Thymus (tissue), 11 donors: Measurements from ENCODE around the gene METTL25. TPM values are rescaled to one million over a fixed set of nuclear protein-coding genes. Genes with fewer than 3 reads are reported as not detected.
A peak's percentile ranks its signal among the peaks of the same experiment; 100 is the strongest.
"Not testable (repeated sequence)": the region's sequence is repeated elsewhere in the genome, so short reads cannot be mapped to it uniquely, and the experiment has no call there.

Experiments used
- DNase-seq, 9 donors: peaks; one replicate each; pipeline ENCODE4 v3.0.0-alpha.2; 2013; ENCODE audit warnings: low spot score in 9 of 9, low read depth in 6 of 9, missing footprints in 1 of 9
- H3K27ac ChIP-seq, 2 donors: one replicate each; pipeline ENCODE4 v1.5.1; 2013; ENCODE audit warnings: control low read depth in 1 of 2, low read depth in 1 of 2, low read length in 1 of 2, mild to moderate bottlenecking in 1 of 2, moderate library complexity in 1 of 2
- H3K27me3 ChIP-seq, 2 donors: one replicate each; pipeline ENCODE4 v1.5.1; 2013; ENCODE audit warnings: low read length in 1 of 2; ENCODE audit not compliant: control insufficient read depth in 2 of 2, insufficient read depth in 1 of 2
- H3K36me3 ChIP-seq, 2 donors: one replicate each; pipeline ENCODE4 v1.5.1; 2013; ENCODE audit warnings: low read length in 1 of 2, mild to moderate bottlenecking in 1 of 2, moderate library complexity in 1 of 2; ENCODE audit not compliant: control insufficient read depth in 2 of 2, insufficient read depth in 2 of 2
- H3K4me1 ChIP-seq, 2 donors: one replicate each; pipeline ENCODE4 v1.5.1; 2013; ENCODE audit warnings: low read length in 2 of 2; ENCODE audit not compliant: control insufficient read depth in 2 of 2, insufficient read depth in 2 of 2
- H3K4me3 ChIP-seq, 2 donors: one replicate each; pipeline ENCODE4 v1.5.1; 2013; ENCODE audit warnings: low read length in 2 of 2, control low read depth in 1 of 2, mild to moderate bottlenecking in 1 of 2
- H3K9me3 ChIP-seq, 2 donors: one replicate each; pipeline ENCODE4 v1.5.1; 2013; ENCODE audit warnings: low read length in 1 of 2, mild to moderate bottlenecking in 1 of 2; ENCODE audit not compliant: control insufficient read depth in 2 of 2, insufficient read depth in 1 of 2
- WGBS: extraction: QIAGEN DNeasy Blood & Tissue Kit; methylation state at CpG from one replicate; pipeline ENCODE4 v1.1.7; 2013; 5-methylcytosine and 5-hydroxymethylcytosine counted together
- polyA plus RNA-seq: library from polyadenylated mRNA; stranded (reverse); fragments of 200-250 nt; gene quantifications from one replicate; pipeline ENCODE4 v1.2.3, GENCODE V29; 2013
- total RNA-seq: library from RNA; stranded (reverse); fragments of 120-200 nt; gene quantifications from one replicate; pipeline ENCODE4 v1.2.4, GENCODE V29; 2013
- donor health status: healthy.

Gene METTL25
- total and polyA plus RNA-seq, 2 donors = 13.1 to 24.8 TPM

GRCh38 chr12:82351390-82351789, 6.9 kb upstream of the METTL25 start:
- H3K4me3 ChIP-seq = no peak overlapping the region
- no peak for DNase-seq
- H3K27ac ChIP-seq = no peak overlapping the region
- peaks cover 11 to 38% of the 10 kb centered on the region in 2 donors for H3K36me3 ChIP-seq
- no peaks in the 10 kb centered on the region for H3K9me3 ChIP-seq
- H3K4me1 ChIP-seq = no peaks in the 10 kb centered on the region
- WGBS = 96% methylated on average over 6 of the region's 6 CpGs
- H3K27me3 ChIP-seq = no peaks in the 10 kb centered on the region

GRCh38 chr12:82357340-82357739, 989 bp upstream of the METTL25 start:
- H3K36me3 ChIP-seq = peaks cover 2 to 38% of the 10 kb centered on the region in 2 donors
- no peak overlapping the region for H3K27ac ChIP-seq
- H3K4me3 ChIP-seq = peak overlapping the region; percentile 73 to 82
- no peaks in the 10 kb centered on the region for H3K27me3 ChIP-seq
- WGBS = 57% methylated on average over 4 of the region's 4 CpGs
- peaks cover 3 to 7% of the 10 kb centered on the region in 2 donors for H3K4me1 ChIP-seq
- DNase-seq = no peak
- H3K9me3 ChIP-seq = no peaks in the 10 kb centered on the region

- Histone ChIP-seq H3K36me3 (peaks cover 0 to 33% of the 10 kb centered on the region in 2 donors), H3K27ac (peak overlapping the region; percentile 96 to 99), H3K27me3 (no peaks in the 10 kb centered on the region), H3K9me3 (no peaks in the 10 kb centered on the region), H3K4me3 (peak overlapping the region; percentile 73 to 82), H3K4me1 (peaks cover 3 to 7% of the 10 kb centered on the region in 2 donors)
- WGBS = under 1% methylated on average over 10 of the region's 10 CpGs
- peak in 1 of 9 donors; percentile 8 for DNase-seq
Measured at GRCh38 chr12:82357845-82358199, 507 bp upstream of the METTL25 start.

- peak in 2 of 9 donors; percentile 8 to 9 for DNase-seq
- H3K27ac ChIP-seq = peak overlapping the region in 1 of 2 donors; percentile 96
- 12% methylated on average over 4 of the region's 4 CpGs for WGBS
Measured at GRCh38 chr12:82359115-82359478, 768 bp downstream of the METTL25 start.

GRCh38 chr12:82360834-82361233, 2.5 kb downstream of the METTL25 start:
- H3K27me3 ChIP-seq, H3K27ac ChIP-seq, DNase-seq, H3K4me3 ChIP-seq, H3K9me3 ChIP-seq, H3K4me1 ChIP-seq: not testable (repeated sequence)
- 98% methylated on average over 11 of the region's 11 CpGs for WGBS
- peaks cover 0 to 11% of the 10 kb centered on the region in 2 donors for H3K36me3 ChIP-seq

More at GRCh38 chr12:82359115-82359478, 768 bp downstream of the METTL25 start:
- peaks cover 0 to 22% of the 10 kb centered on the region in 2 donors for H3K36me3 ChIP-seq
- peaks cover 3 to 7% of the 10 kb centered on the region in 2 donors for H3K4me1 ChIP-seq
- no peaks in the 10 kb centered on the region for H3K27me3 ChIP-seq
- H3K9me3 ChIP-seq = no peaks in the 10 kb centered on the region
- peak overlapping the region; percentile 73 to 82 for H3K4me3 ChIP-seq

GRCh38 chr12:82361461-82361915, 3.2 kb downstream of the METTL25 start:
- H3K9me3 ChIP-seq = no peaks in the 10 kb centered on the region
- peaks cover 3 to 7% of the 10 kb centered on the region in 2 donors for H3K4me1 ChIP-seq
- 87% methylated on average over 22 of the region's 22 CpGs for WGBS
- H3K27me3 ChIP-seq = no peaks in the 10 kb centered on the region
- DNase-seq = no peak
- H3K36me3 ChIP-seq = peaks cover 0 to 5% of the 10 kb centered on the region in 2 donors
- no peak overlapping the region for H3K27ac ChIP-seq
- no peak overlapping the region for H3K4me3 ChIP-seq

- Histone ChIP-seq H3K27ac (no peak overlapping the region), H3K36me3 (no peaks in the 10 kb centered on the region), H3K4me3 (no peak overlapping the region), H3K27me3 (no peaks in the 10 kb centered on the region), H3K9me3 (no peaks in the 10 kb centered on the region), H3K4me1 (peaks cover 3% of the 10 kb centered on the region in 2 donors)
- no peak for DNase-seq
- over 99% methylated on average over 4 of the region's 4 CpGs for WGBS
Measured at GRCh38 chr12:82363990-82364389, 5.7 kb downstream of the METTL25 start.

- H3K9me3 ChIP-seq = peaks cover 0 to 4% of the 10 kb centered on the region in 2 donors
- H3K4me3 ChIP-seq = no peak overlapping the region
- no peaks in the 10 kb centered on the region for H3K4me1 ChIP-seq
- WGBS = 91% methylated on average over 1 of the region's 1 CpG
- H3K27me3 ChIP-seq = no peaks in the 10 kb centered on the region
- H3K36me3 ChIP-seq = no peaks in the 10 kb centered on the region
- DNase-seq = peak in 1 of 9 donors; percentile 4
- no peak overlapping the region for H3K27ac ChIP-seq
Measured at GRCh38 chr12:82366197-82366596, 7.9 kb downstream of the METTL25 start.

GRCh38 chr12:82375201-82375600, 16.9 kb downstream of the METTL25 start:
- no peak overlapping the region for H3K27ac ChIP-seq
- no peaks in the 10 kb centered on the region for H3K9me3 ChIP-seq
- no peaks in the 10 kb centered on the region for H3K27me3 ChIP-seq
- 98% methylated on average over 2 of the region's 2 CpGs for WGBS
- H3K36me3 ChIP-seq = peaks cover 3 to 7% of the 10 kb centered on the region in 2 donors
- H3K4me3 ChIP-seq = no peak overlapping the region
- no peaks in the 10 kb centered on the region for H3K4me1 ChIP-seq
- no peak for DNase-seq
